Activated CD4-positive, CD25-positive, alpha-beta regulatory T cell treated with anti-CD3 and anti-CD28 coated beads, Interleukin-2, amount 50 U/mL, for 24 hours (primary cell): ENCODE results near the gene CORT.
"Not testable (repeated sequence)": the region's sequence is repeated elsewhere in the genome, so short reads cannot be mapped to it uniquely, and the experiment has no call there.

ENCODE experiments used
- ATAC-seq, 2 donors: fragments of 150-1000 bp; cut with Tn5 transposase; one replicate each; pipeline ENCODE4 v1.10.0; 2021; ENCODE audit warnings: mild to moderate bottlenecking in 1 of 2, moderate library complexity in 1 of 2

Gene CORT

DNA sequence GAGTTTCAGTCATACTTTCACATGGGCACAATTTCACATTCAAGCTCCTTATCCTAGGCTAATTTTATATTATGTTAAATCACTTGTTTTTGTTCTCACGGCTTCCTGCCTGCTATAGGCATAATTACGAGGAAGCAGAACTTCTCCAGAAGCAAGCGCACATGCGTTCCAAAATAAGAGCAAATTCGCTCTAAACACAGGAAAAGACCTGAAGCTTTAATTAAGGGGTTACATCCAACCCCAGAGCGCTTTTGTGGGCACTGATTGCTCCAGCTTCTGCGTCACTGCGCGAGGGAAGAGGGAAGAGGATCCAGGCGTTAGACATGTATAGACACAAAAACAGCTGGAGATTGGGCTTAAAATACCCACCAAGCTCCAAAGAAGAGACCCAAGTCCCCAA lies at the start of gene CORT:
Gene CORT (plus strand): TSS at position 281 of the 400 bp plus-strand sequence. CDS start 193 bp downstream, outside the sequence.
- no peak for ATAC-seq

- no peak for ATAC-seq
Observed at GRCh38 chr1:10401281-10401680, 48.5 kb upstream of the CORT start.

DNA sequence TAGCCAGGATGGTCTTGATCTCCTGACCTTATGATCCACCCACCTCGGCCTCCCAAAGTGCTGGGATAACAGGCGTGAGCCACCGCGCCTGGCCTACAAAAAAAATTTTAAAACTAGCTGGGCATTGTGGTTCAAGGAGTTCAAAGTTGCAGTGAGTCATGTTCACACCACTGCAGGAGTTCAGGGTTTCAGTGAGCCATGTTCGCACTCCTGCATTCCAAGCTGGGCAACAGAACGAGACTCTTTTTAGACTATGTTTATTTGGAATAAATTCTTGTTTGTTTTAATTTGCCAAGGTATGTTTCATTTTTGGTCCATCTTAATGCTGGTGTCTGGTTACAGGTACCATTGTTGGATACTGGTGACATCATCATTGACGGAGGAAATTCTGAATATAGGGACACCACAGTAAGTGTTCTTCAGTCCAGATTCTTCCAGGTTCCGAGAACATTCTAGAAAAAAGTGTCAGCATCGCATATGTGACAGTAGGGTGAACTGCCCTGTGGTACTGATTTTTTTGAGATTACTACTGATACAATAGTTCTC lies 47.0 kb upstream of the CORT start:
- ATAC-seq, result no peak

DNA sequence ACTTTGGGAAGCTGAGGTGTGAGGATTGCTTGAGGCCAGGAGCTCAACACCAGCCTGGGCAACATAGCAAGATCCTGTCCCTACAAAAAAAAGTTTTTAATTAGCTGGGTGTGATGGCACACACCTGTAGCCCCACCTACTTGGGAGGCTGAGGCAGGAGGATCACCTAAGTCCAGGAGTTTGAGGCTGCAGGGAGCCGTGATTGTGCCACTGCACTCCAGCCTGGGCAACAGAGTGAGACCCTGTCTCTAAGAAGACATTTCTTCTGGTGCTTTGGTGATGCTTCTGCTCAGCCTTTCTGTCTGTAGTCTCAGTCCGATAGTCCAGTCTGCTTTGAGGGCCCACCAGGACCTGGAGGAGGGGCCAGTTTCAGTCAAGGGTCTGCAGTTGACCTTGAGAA lies 42.6 kb upstream of the CORT start:
- no peak for ATAC-seq

DNA sequence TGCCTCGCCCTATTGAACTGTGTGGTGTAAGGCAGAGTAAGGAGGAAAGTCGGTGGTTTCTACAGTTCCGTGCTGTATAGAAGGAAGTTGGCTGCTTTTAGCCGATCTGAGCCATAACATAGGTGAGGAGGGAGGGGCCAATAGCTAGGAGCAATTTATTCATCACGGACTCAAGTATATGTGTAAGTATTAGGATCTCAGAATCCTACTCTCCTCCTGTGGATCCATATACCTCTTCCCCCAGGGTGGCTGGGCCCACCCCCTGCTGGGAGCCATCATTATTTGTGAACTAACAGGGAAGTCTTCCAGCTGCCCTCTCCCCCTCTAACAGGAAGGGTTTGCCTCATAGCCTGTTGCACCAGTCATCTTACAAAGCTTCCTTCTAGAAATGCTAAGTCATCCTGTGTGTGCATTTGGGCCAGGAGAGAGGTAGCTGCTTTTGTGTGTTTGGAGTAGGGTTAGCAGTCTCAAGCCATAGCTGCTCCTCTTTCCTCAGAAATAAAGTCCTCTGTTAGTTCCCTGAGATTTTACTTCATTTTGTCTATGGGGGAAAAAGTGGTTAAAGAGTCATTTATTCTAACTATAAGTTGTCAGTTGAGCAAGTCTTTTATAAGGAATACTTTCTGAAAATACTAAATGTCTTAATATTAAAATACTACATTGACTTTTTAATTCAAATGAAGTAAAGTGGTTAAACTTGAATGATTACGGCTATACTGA lies 34.5 kb upstream of the CORT start:
- ATAC-seq, result peak; percentile 64 to 65

DNA sequence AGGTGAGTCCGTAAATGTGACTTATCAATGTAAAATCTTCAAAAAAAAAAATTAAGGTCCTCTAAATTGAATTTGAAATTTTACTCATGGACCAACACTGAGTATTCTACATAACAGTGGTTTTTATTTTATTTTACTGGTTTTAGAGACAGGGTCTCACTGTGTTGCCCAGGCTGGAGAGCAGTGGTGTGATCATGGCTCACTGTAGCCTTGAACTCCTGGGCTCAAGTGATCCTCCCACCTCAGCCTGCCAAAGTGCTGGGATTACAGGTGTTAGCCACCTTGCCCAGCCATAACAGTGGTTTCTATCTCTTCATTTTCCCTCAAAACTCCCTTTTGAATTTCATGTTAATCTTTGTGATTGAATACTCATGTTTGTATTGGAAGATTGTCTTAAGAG lies 33.9 kb upstream of the CORT start:
- ATAC-seq, result not testable (repeated sequence)

DNA sequence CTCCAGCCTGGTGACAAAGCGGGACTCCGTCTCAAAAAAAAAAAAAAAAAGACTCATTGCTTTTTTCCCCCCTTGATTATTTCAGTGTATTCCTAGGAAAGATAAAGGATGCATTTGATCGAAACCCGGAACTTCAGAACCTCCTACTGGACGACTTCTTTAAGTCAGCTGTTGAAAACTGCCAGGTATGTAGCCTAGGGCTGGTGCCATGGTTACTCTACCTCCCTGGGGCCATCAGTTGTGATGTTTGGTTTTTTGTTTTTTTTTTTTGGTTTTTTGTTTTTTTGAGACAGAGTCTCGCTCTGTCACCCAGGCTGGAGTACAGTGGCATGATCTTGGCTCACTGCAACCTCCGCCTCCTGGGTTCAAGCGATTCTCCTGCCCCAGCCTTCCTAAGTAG lies 31.1 kb upstream of the CORT start:
- not testable (repeated sequence) for ATAC-seq

- ATAC-seq, result no peak
Observed at GRCh38 chr1:10419351-10419750, 30.5 kb upstream of the CORT start.

GRCh38 chr1:10421637-10422036 lies 28.2 kb upstream of the CORT start:
- no peak for ATAC-seq

- ATAC-seq, result no peak
Observed at GRCh38 chr1:10424034-10424433, 25.8 kb upstream of the CORT start.

- no peak for ATAC-seq
Observed at GRCh38 chr1:10424651-10425050, 25.2 kb upstream of the CORT start.

- ATAC-seq, result not testable (repeated sequence)
Observed at GRCh38 chr1:10425826-10426534, 23.9 kb upstream of the CORT start.

- not testable (repeated sequence) for ATAC-seq
Observed at GRCh38 chr1:10426535-10426848, 23.3 kb upstream of the CORT start.

DNA sequence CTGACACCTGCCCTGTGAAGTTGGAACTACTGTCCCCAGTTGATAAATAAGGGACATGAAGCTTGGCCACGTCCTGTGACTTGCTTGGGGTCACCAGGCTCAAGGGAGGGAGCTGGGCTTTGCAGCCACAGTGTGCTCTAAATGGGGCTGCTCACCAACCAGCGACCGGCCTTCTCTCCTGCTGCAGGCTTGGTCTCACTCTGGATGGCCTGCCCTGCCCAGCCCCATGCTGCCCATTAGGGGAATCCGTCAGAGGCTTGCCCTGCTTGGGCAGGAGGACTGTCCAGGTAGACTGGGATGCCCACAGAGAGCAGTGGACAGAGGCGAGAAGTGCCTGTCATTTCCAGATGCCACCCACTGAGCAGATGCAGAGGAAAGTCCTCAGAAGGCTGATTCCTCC lies 20.8 kb upstream of the CORT start:
- ATAC-seq, result no peak

- ATAC-seq, result peak in 1 of 2 donors; percentile 6
Observed at GRCh38 chr1:10429868-10430215, 20.0 kb upstream of the CORT start.

- ATAC-seq, result peak; percentile 84 to 87
Observed at GRCh38 chr1:10430216-10431069, 19.4 kb upstream of the CORT start, which contains the start of gene CENPS. Gene CENPS (plus strand): TSS chr1:10430433. CDS start chr1:10430518, 85 bp downstream.

DNA sequence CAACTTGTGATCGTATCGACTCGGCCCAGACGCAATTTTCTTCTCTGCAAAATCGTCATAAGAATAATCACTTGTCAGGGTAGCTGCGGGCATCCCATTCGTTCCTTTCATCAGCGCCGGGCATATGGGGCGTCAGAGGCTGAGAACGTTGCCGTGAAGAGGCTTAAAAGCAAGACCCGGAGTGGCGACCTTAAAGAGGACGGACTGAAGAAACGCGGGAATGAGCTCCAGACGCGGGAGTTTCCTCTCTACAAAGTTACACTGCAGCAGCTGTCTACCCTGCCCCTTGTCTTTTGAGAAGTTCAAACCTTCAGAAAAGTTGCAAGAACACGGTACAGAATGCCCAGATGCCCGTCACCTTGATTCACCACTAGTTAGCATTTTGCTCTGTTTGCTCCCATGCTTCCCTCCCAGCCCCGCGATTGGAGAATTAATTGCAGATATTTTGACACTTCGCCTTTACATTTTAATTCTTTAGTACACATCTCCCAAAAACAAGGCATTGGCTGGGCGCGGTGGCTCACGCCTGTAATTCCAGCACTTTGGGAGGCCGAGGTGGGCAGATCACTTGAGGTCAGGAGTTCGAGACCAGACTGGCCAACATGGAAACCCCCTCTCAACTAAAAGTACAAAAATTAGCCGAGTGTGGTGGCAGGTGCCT lies 18.6 kb upstream of the CORT start:
- ATAC-seq, result peak; percentile 0 to 3

DNA sequence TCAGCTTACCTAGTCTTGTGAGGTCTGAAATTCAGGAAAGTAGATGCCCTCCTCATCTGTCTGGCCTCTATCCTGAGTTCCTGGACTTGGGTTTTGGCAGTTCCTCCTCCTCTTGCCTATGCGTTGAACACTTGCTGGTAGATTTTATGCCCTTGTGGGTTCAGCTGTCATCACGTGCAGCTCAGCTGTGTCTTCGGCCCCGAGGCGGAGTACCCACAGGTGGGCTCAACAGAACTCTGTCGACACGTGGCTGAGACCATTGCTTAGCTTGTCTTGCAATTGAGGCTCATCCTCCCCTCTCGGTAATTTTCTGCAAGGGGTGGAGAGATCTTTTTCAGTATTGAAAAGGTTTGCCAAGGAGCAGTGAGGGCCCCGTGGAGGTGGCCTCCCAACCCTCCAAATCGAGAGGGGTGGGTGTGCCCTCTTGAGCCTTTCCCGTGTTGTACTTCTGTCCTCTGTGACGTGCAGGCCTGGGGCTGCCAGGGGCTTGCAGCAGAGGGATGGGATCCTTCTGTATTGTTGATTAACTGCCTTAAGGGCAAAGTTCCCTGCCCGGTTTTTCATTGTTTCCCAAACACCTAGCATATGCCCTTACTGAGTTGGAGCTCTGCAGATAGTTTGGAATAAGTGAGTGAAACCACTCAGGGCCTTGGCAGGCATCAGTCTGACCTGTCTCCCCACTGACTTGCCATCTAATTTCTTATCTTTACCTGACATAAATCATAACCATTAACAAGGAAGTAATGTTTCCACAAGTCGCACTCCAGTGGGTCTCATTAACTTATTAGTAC lies 16.7 kb upstream of the CORT start:
- ATAC-seq, result no peak

DNA sequence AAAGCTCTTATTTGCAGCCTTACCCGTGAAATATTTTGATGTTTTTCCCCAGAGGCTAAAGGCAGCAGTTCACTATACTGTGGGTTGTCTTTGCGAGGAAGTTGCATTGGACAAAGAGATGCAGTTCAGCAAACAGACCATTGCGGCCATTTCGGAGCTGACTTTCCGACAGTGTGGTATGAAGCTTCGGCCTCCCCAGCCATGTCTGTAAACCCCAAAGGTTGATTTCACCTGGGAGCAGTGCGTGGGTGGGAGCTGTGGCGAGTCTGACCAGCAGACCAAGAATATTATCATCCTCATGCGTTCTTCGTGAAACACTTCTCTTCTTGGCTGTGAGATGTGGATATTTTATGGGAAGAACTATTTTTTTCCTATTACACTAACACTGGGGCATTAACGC lies 16.0 kb upstream of the CORT start:
- no peak for ATAC-seq

DNA sequence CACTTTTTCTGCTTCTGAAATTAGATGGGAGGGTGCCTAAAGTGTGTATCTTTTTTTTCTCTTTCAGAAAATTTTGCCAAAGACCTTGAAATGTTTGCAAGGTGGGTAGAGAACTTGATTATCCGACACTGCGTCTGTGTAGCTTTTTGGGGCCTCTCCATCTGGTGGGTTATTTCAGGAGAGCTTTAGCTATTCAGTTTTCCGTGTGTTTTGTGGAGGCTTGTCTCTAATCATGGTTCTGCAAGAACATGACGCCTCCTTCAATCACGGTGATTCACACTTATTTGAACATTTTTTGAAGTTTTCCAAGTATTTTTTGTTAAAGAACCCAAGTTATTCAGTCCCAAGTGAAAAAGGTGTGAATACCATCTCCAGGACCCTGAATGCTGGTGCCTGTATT lies 15.2 kb upstream of the CORT start:
- no peak for ATAC-seq

- ATAC-seq, result no peak
Observed at GRCh38 chr1:10437052-10437451, 12.8 kb upstream of the CORT start.

GRCh38 chr1:10438677-10439163 lies 11.1 kb upstream of the CORT start:
- no peak for ATAC-seq
